Endothelial cell of umbilical vein (primary cell): ENCODE results near the gene C1QTNF9B. TPM values are rescaled to one million over a fixed set of nuclear protein-coding genes. Genes with fewer than 3 reads are reported as not detected.
A peak's percentile ranks its signal among the peaks of the same experiment; 100 is the strongest.

Experiments used
- BruUV-seq: library from RNA; stranded (reverse); fragments of 400-500 nt; replicated peaks from 2 replicates; lab custom pipeline; 2021; lab: Mats Ljungman, UMichigan
- CTCF ChIA-PET: fragments of 300-600, 350-600 bp; sonication (Branson Sonifier 250); formaldehyde crosslinking; loops from one replicate; lab custom pipeline; 2021; ENCODE audit warnings: antibody characterized with exemption, inconsistent platforms; lab: Charles Lee
- POLR2A ChIA-PET: fragments of 300-600, 350-600 bp; sonication (Branson Sonifier 250); formaldehyde crosslinking; loops from one replicate; lab custom pipeline; 2021; ENCODE audit warnings: antibody characterized with exemption, inconsistent platforms; lab: Charles Lee
- DNase-seq: peaks from one replicate; pipeline ENCODE4 v3.0.0-alpha.2; 2011; ENCODE audit warnings: low read depth, low spot score
- FAIRE-seq: peaks from 2 replicates; lab custom pipeline; 2011; peaks lifted over from hg19 to GRCh38; lab: Jason Lieb, UNC
- H2AFZ ChIP-seq: 2 replicates; pipeline ENCODE4 v1.6.0; 2012; ENCODE audit warnings: low read depth, low read length, control low read depth, inconsistent platforms
- H3K27ac ChIP-seq: 2 replicates; pipeline ENCODE4 v1.5.1; 2011; ENCODE audit warnings: low read depth, mild to moderate bottlenecking, control low read depth, low read length, moderate library complexity; ENCODE audit not compliant: insufficient read depth
- H3K27me3 ChIP-seq, 2 experiments: 2 replicates each; pipeline versions ENCODE4 v1.6.0 to v1.6.1; 2011; ENCODE audit warnings: low read length in 2 of 2, mixed read lengths in 1 of 2; ENCODE audit not compliant: control insufficient read depth in 2 of 2, insufficient read depth in 2 of 2
- H3K36me3 ChIP-seq, 2 experiments: 2 replicates in 1 of 2; 3 replicates in 1 of 2; pipeline ENCODE4 v1.5.1; 2011; ENCODE audit warnings: low read length in 2 of 2, mild to moderate bottlenecking in 1 of 2, moderate library complexity in 1 of 2; ENCODE audit not compliant: control insufficient read depth in 2 of 2, insufficient read depth in 2 of 2; ENCODE audit errors: extremely low read depth in 1 of 2
- H3K4me1 ChIP-seq: 3 replicates; pipeline ENCODE4 v1.5.1; 2011; ENCODE audit warnings: mild to moderate bottlenecking, low read length; ENCODE audit not compliant: control insufficient read depth, insufficient read depth; ENCODE audit errors: extremely low read depth
- H3K4me2 ChIP-seq: 2 replicates; pipeline ENCODE4 v1.6.1; 2011; ENCODE audit warnings: low read length, control low read depth, mixed read lengths; ENCODE audit not compliant: insufficient read depth
- H3K4me3 ChIP-seq, 3 experiments: fragments of 200-600 bp in 1 of 3; sonication (generic), shearing (Covaris generic) in 1 of 3; replicated peaks in 1 of 3; 2 replicates each; pipeline ENCODE4 v1.5.1; 2011 to 2016; ENCODE audit warnings: control low read depth in 3 of 3, low read length in 3 of 3, mild to moderate bottlenecking in 2 of 3, inconsistent platforms in 1 of 3, low read depth in 1 of 3, moderate library complexity in 1 of 3; ENCODE audit not compliant: insufficient read depth in 1 of 3
- H3K79me2 ChIP-seq: 2 replicates; pipeline ENCODE4 v1.6.0; 2012; ENCODE audit warnings: low read length, inconsistent platforms; ENCODE audit not compliant: control insufficient read depth, insufficient read depth
- H3K9ac ChIP-seq: replicated peaks from 2 replicates; pipeline ENCODE3; 2011; ENCODE audit warnings: low read length, control low read depth; ENCODE audit not compliant: insufficient read depth; ENCODE audit errors: extremely low read depth
- H3K9me1 ChIP-seq: replicated peaks from 3 replicates; pipeline ENCODE4 v1.6.0; 2011; ENCODE audit warnings: mild to moderate bottlenecking, low read length; ENCODE audit not compliant: control insufficient read depth, insufficient read depth; ENCODE audit errors: extremely low read depth
- H3K9me3 ChIP-seq: replicated peaks from 2 replicates; pipeline ENCODE4 v1.5.1; 2012; ENCODE audit warnings: low read length, inconsistent platforms; ENCODE audit not compliant: control insufficient read depth, insufficient read depth
- H4K20me1 ChIP-seq: replicated peaks from 2 replicates; pipeline ENCODE3; 2011; ENCODE audit warnings: mild to moderate bottlenecking, low read length; ENCODE audit not compliant: control insufficient read depth, insufficient read depth; ENCODE audit errors: extremely low read depth
- EZH2 ChIP-seq: IDR thresholded peaks from 2 replicates; pipeline ENCODE4 v1.6.1; 2012; ENCODE audit warnings: borderline replicate concordance, low read depth, mild to moderate bottlenecking, moderate library complexity, low read length, inconsistent platforms; ENCODE audit not compliant: severe bottlenecking
- FOS ChIP-seq: IDR thresholded peaks from 2 replicates; pipeline ENCODE4 v1.6.1; 2011; ENCODE audit warnings: mild to moderate bottlenecking, low read length, moderate library complexity, borderline replicate concordance; ENCODE audit not compliant: insufficient read depth
- GATA2 ChIP-seq: IDR thresholded peaks from 2 replicates; pipeline ENCODE4 v1.7.0; 2011; ENCODE audit warnings: low read depth, mild to moderate bottlenecking, moderate library complexity, mixed read lengths, low read length; ENCODE audit not compliant: insufficient read length, insufficient read depth
- JUN ChIP-seq: IDR thresholded peaks from 2 replicates; pipeline ENCODE4 v1.6.1; 2011; ENCODE audit warnings: borderline replicate concordance, low read depth; ENCODE audit not compliant: insufficient read length, insufficient read depth
- MYC ChIP-seq: IDR thresholded peaks from one replicate; pipeline ENCODE4 v1.6.1; 2011; ENCODE audit warnings: mild to moderate bottlenecking, low read depth, low read length
- POLR2A ChIP-seq: IDR thresholded peaks from 2 replicates; pipeline ENCODE4 v1.6.1; 2012; ENCODE audit warnings: low read depth, mild to moderate bottlenecking, control low read depth, low read length
- POLR2AphosphoS5 ChIP-seq: IDR thresholded peaks from 2 replicates; pipeline ENCODE4 v1.6.1; 2012; ENCODE audit warnings: low read depth, mild to moderate bottlenecking, control low read depth, low read length, moderate library complexity; ENCODE audit not compliant: insufficient read depth
- dilution Hi-C: fragments of 300-500 bp; cut with MboI; formaldehyde crosslinking; loops from one replicate; pipeline ENCODE4 v1.15.0; 2019; ENCODE audit warnings: low sequenced_read_pairs; ENCODE audit not compliant: extremely low pct_ligation_motif_present
- intact Hi-C: fragments of 100-400 bp; cut with micrococcal nuclease; formaldehyde crosslinking; loops from one replicate; pipeline ENCODE4 v1.10.0; 2022
- polyA plus RNA-seq, 4 experiments: library from polyadenylated mRNA; depleted of rRNA in 3 of 4; stranded (reverse) in 3 of 4; unstranded in 1 of 4; fragments of >200 nt; gene quantifications; 2 replicates each; pipeline versions ENCODE4 v1.2.1 to v1.2.3, GENCODE V29; 2011 to 2012; ENCODE audit warnings: missing spikeins in 1 of 4
- total RNA-seq: library from RNA; stranded (reverse); gene quantifications from 2 replicates; pipeline ENCODE4 v1.2.3, GENCODE V29; 2021
- TF ChIP-seq, protein P1 (sequence below), 2 donors: IDR thresholded peaks; 1 replicate in 1 of 2; 2 replicates in 1 of 2; pipeline ENCODE4 v1.5.1; 2011; ENCODE audit warnings: low read length in 2 of 2, mild to moderate bottlenecking in 2 of 2, moderate library complexity in 2 of 2, control low read depth in 1 of 2, inconsistent platforms in 1 of 2, low read depth in 1 of 2; ENCODE audit not compliant: insufficient read depth in 1 of 2; ENCODE audit errors: extremely low read depth in 1 of 2

C1QTNF9B gene
- total and polyA plus RNA-seq, 2 donors (not counting 3 experiments of a cell fraction or from before 2014, with no cell fraction given), result 0.06 TPM; not detected in 1

DNA sequence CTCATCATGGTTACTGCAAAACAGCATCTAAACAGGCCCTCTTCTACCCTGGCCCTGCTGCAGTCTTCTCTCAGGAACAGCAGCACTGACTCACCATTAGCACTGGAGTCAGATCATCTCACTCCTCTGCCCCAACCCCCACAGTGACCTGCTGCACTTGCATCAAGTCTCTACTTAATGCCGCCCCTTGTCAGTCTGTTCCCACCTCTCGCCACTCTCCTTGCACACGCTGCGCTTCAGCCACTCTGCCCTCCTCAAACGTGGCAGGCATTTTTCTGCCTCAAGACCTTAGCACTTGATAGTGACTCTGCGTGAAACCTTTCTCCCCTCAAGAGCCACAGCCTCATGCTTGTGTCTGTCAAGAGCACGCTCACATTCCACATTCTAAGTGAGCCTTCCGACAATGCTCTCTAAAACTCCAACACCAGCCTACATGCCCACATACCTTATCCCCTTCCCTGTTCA, 30.2 kb downstream of the C1QTNF9B start:
- BruUV-seq, result no TSS peak
- Histone ChIP-seq H3K4me3 (no peak overlapping the region), H3K9me1 (no peaks in the 10 kb centered on the region), H3K36me3 (no peaks in the 10 kb centered on the region), H3K4me1 (peaks cover 20% of the 10 kb centered on the region), H3K27ac (no peak overlapping the region), H4K20me1 (no peaks in the 10 kb centered on the region), H3K9ac (no peak overlapping the region), H3K9me3 (no peaks in the 10 kb centered on the region), H3K27me3 (no peaks in the 10 kb centered on the region), H3K79me2 (no peaks in the 10 kb centered on the region), H3K4me2 (peak overlapping the region; percentile 32), H2AFZ (peak overlapping the region; percentile 48)
- DNase-seq (peak; percentile 30), FAIRE-seq (no peak)
- TF ChIP-seq GATA2 (no peak), FOS (no peak), MYC (no peak), POLR2AphosphoS5 (no peak), POLR2A (no peak), JUN (no peak), EZH2 (no peak)
- TF ChIP-seq, protein P1, sequence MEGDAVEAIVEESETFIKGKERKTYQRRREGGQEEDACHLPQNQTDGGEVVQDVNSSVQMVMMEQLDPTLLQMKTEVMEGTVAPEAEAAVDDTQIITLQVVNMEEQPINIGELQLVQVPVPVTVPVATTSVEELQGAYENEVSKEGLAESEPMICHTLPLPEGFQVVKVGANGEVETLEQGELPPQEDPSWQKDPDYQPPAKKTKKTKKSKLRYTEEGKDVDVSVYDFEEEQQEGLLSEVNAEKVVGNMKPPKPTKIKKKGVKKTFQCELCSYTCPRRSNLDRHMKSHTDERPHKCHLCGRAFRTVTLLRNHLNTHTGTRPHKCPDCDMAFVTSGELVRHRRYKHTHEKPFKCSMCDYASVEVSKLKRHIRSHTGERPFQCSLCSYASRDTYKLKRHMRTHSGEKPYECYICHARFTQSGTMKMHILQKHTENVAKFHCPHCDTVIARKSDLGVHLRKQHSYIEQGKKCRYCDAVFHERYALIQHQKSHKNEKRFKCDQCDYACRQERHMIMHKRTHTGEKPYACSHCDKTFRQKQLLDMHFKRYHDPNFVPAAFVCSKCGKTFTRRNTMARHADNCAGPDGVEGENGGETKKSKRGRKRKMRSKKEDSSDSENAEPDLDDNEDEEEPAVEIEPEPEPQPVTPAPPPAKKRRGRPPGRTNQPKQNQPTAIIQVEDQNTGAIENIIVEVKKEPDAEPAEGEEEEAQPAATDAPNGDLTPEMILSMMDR (IDR thresholded peaks at IDR 0.05; ENCODE audit: extremely low read depth in 1 of 2, insufficient read depth in 1 of 2, low read depth in 1 of 2, low read length in 2 of 2), result no peak
- dilution Hi-C loops (no loop called here), intact Hi-C loops (no loop called here)
- ChIA-PET CTCF (no interaction called here), POLR2A (no interaction called here)
